GM12878 (cell line): ENCODE measurements around the gene MMP14. TPM values are rescaled to one million over a fixed set of nuclear protein-coding genes. Genes with fewer than 3 reads are reported as not detected.

Experiments
- ATAC-seq: fragments of 200-7000 bp; cut with Tn5 transposase; 3 replicates; pipeline ENCODE4 v1.9.1; 2020; ENCODE audit warnings: mild to moderate bottlenecking, moderate library complexity
- BruUV-seq: library from RNA; stranded (reverse); fragments of 400-500 nt; replicated peaks from 2 replicates; lab custom pipeline; 2021; lab: Mats Ljungman, UMichigan
- CTCF ChIA-PET: fragments of 300-600 bp; sonication (Branson Sonifier 250); formaldehyde crosslinking; extraction: SDS; loops from one replicate; lab custom pipeline; 2021; ENCODE audit warnings: inconsistent platforms; lab: Yijun Ruan, JAX
- POLR2A ChIA-PET: fragments of 350-600 bp; formaldehyde crosslinking; extraction: SDS; loops from one replicate; lab custom pipeline; 2021; ENCODE audit warnings: inconsistent platforms; lab: Charles Lee
- RAD21 ChIA-PET: fragments of 300-600 bp; sonication (Branson Sonifier 250); formaldehyde crosslinking; loops from one replicate; lab custom pipeline; 2023; ENCODE audit warnings: antibody characterized with exemption; ENCODE audit not compliant: unreplicated experiment; lab: Charles Lee
- SMC1A ChIA-PET: fragments of 300-600 bp; sonication (Branson Sonifier 250); formaldehyde crosslinking; loops from one replicate; lab custom pipeline; 2023; ENCODE audit not compliant: unreplicated experiment, uncharacterized antibody; lab: Charles Lee
- DNase-seq: peaks from one replicate; pipeline ENCODE4 v3.0.0-alpha.2; 2011; ENCODE audit warnings: low read depth, low spot score
- FAIRE-seq: peaks from 3 replicates; lab custom pipeline; 2011; peaks lifted over from hg19 to GRCh38; lab: Jason Lieb, UNC
- H2AFZ ChIP-seq: 2 replicates; pipeline ENCODE4 v1.6.0; 2011; ENCODE audit warnings: low read depth, low read length, control low read depth; ENCODE audit not compliant: control insufficient read depth
- H3K27ac ChIP-seq: 2 replicates; pipeline ENCODE4 v1.5.1; 2011; ENCODE audit warnings: control low read depth; ENCODE audit not compliant: control insufficient read depth, insufficient read depth
- H3K27me3 ChIP-seq, 2 experiments: replicated peaks in 1 of 2; 2 replicates each; pipeline versions ENCODE4 v1.6.0 to v1.6.1; 2011; ENCODE audit warnings: low read length in 1 of 2; ENCODE audit not compliant: control insufficient read depth in 2 of 2, insufficient read depth in 2 of 2
- H3K36me3 ChIP-seq, 2 experiments: 2 replicates each; pipeline ENCODE4 v1.5.1; 2011; ENCODE audit warnings: low read length in 1 of 2; ENCODE audit not compliant: control insufficient read depth in 2 of 2, insufficient read depth in 2 of 2
- H3K4me1 ChIP-seq: 2 replicates; pipeline ENCODE4 v1.6.1; 2011; ENCODE audit warnings: mild to moderate bottlenecking, low read length, moderate library complexity, mixed read lengths; ENCODE audit not compliant: control insufficient read depth, insufficient read depth
- H3K4me2 ChIP-seq: 2 replicates; pipeline ENCODE4 v1.6.0; 2011; ENCODE audit warnings: control low read depth; ENCODE audit not compliant: control insufficient read depth, insufficient read depth
- H3K4me3 ChIP-seq: fragments of 200-600 bp; sonication (generic); 2 replicates; pipeline ENCODE4 v1.5.1; 2016
- H3K79me2 ChIP-seq: 2 replicates; pipeline ENCODE4 v1.6.0; 2011; ENCODE audit warnings: low read length; ENCODE audit not compliant: control insufficient read depth, insufficient read depth
- H3K9ac ChIP-seq: 2 replicates; pipeline ENCODE4 v1.8.0; 2011; ENCODE audit warnings: low read length, control low read depth, mixed read lengths; ENCODE audit not compliant: control insufficient read depth, insufficient read depth
- H3K9me3 ChIP-seq: replicated peaks from 3 replicates; pipeline ENCODE4 v1.5.1; 2011; ENCODE audit warnings: mild to moderate bottlenecking, low read length; ENCODE audit not compliant: control insufficient read depth, insufficient read depth
- H4K20me1 ChIP-seq: 2 replicates; pipeline ENCODE4 v1.6.0; 2011; ENCODE audit not compliant: control insufficient read depth, insufficient read depth
- BACH1 ChIP-seq: fragments of 450-650 bp; IDR thresholded peaks from 2 replicates; pipeline ENCODE4 v1.6.1; 2017; ENCODE audit warnings: mild to moderate bottlenecking, borderline replicate concordance
- CHD1 ChIP-seq: IDR thresholded peaks from 2 replicates; pipeline ENCODE4 v1.6.1; 2012; ENCODE audit warnings: low read depth, low read length, improper control_type of control experiment
- CHD4 ChIP-seq: fragments of 200-600 bp; sonication (generic); IDR thresholded peaks from 2 replicates; pipeline ENCODE4 v1.6.1; 2016; ENCODE audit warnings: mild to moderate bottlenecking
- PAX5 ChIP-seq: IDR thresholded peaks from 2 replicates; pipeline ENCODE4 v1.6.1; 2011; ENCODE audit warnings: low read depth, low read length, borderline replicate concordance
- POU2F2 ChIP-seq: IDR thresholded peaks from 3 replicates; pipeline ENCODE4 v1.6.1; 2011; ENCODE audit warnings: low read depth, mild to moderate bottlenecking, low read length, borderline replicate concordance
- STAT1 ChIP-seq: fragments of 450-650 bp; conservative IDR thresholded peaks from 2 replicates; pipeline ENCODE4 v1.6.1; 2014; ENCODE audit warnings: antibody characterized with exemption, mild to moderate bottlenecking
- ZBED1 ChIP-seq: IDR thresholded peaks from 2 replicates; pipeline ENCODE4 v1.6.1; 2016; ENCODE audit warnings: borderline replicate concordance
- ZNF24 ChIP-seq: fragments of 450-650 bp; IDR thresholded peaks from 2 replicates; pipeline ENCODE4 v1.6.1; 2017; ENCODE audit warnings: antibody characterized with exemption, mild to moderate bottlenecking
- whole genome bisulfite sequencing: methylation state at CpG from one replicate; pipeline ENCODE4 v1.1.6; 2016; ENCODE audit warnings: low lambda C conversion rate; ENCODE audit not compliant: insufficient replicate concordance, insufficient coverage; ENCODE audit errors: missing lambda C conversion rate; 5-methylcytosine and 5-hydroxymethylcytosine counted together
- in situ Hi-C: fragments of 300-500 bp; cut with MboI; formaldehyde crosslinking; loops from 9 replicates; pipeline ENCODE4 v1.14.3; 2018; ENCODE audit warnings: mixed read lengths
- intact Hi-C: fragments of 100-400 bp; cut with micrococcal nuclease; formaldehyde crosslinking; loops from one replicate; pipeline ENCODE4 v1.14.2; 2022; ENCODE audit not compliant: unreplicated experiment
- polyA plus RNA-seq, 11 experiments: library from polyadenylated mRNA; depleted of rRNA in 4 of 11; unstranded in 6 of 11; stranded (reverse) in 5 of 11; fragments of >200 nt; fragmentation: Nextera tagmentation in 4 of 11; fragmentation: Illumina TruSeq in 1 of 11; extraction: Ambion mirVana in 4 of 11; extraction: Trizol in 1 of 11; gene quantifications; 1 replicate in 1 of 11; 2 replicates in 10 of 11; pipeline versions ENCODE4 v1.2.1 to v1.2.3, GENCODE V29; 2011 to 2016; ENCODE audit warnings: inconsistent platforms in 2 of 11, missing spikeins in 2 of 11, low read depth in 1 of 11
- total RNA-seq, 4 experiments: library from RNA; depleted of rRNA in 3 of 4; stranded (reverse); fragments of >200 nt in 3 of 4; fragmentation: Illumina TruSeq in 1 of 4; extraction: Trizol in 1 of 4; gene quantifications; 2 replicates each; pipeline versions ENCODE4 v1.2.1 to v1.2.3, GENCODE V29; 2013 to 2021
- TF ChIP-seq, protein P1 (sequence below): fragments of 450-650 bp; IDR thresholded peaks from 2 replicates; pipeline ENCODE4 v1.6.1; 2017; ENCODE audit warnings: mild to moderate bottlenecking

Gene MMP14
- total and polyA plus RNA-seq, 10 of the 15 experiments (the other 5 are each of a cell fraction or from before 2014, with no cell fraction given) = 0.31 to 1.9 (median 0.70) TPM; not detected in 2

- RAD21 ChIA-PET = interaction anchor here (2.3 kb wide), 1 partner anchor 296 kb away, joined by 8 read pairs; no protein-coding TSS in a partner anchor
- no peaks in the 10 kb centered on the region for H3K36me3 ChIP-seq
- POLR2A ChIA-PET = interaction anchor here (0.6 to 1.1 kb wide), 3 partner anchors 17 to 60 kb away, joined by 4 to 6 read pairs (median 4); no protein-coding TSS in a partner anchor
- CTCF ChIA-PET = interaction anchor here (0.8 to 6.5 kb wide), 4 partner anchors 8 to 216 kb away, joined by 3 to 40 read pairs (median 3); no protein-coding TSS in a partner anchor
- no peaks in the 10 kb centered on the region for H4K20me1 ChIP-seq
- ATAC-seq (no peak), FAIRE-seq (no peak)
- TF ChIP-seq CHD4 = no peak
- no peak for TF ChIP-seq STAT1
- TF ChIP-seq PAX5 = no peak
- TF ChIP-seq, protein P1, sequence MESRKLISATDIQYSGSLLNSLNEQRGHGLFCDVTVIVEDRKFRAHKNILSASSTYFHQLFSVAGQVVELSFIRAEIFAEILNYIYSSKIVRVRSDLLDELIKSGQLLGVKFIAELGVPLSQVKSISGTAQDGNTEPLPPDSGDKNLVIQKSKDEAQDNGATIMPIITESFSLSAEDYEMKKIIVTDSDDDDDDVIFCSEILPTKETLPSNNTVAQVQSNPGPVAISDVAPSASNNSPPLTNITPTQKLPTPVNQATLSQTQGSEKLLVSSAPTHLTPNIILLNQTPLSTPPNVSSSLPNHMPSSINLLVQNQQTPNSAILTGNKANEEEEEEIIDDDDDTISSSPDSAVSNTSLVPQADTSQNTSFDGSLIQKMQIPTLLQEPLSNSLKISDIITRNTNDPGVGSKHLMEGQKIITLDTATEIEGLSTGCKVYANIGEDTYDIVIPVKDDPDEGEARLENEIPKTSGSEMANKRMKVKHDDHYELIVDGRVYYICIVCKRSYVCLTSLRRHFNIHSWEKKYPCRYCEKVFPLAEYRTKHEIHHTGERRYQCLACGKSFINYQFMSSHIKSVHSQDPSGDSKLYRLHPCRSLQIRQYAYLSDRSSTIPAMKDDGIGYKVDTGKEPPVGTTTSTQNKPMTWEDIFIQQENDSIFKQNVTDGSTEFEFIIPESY = no peak
- TF ChIP-seq ZBED1 = no peak
- no peak for TF ChIP-seq CHD1
- no peak for TF ChIP-seq POU2F2
- TF ChIP-seq BACH1 = no peak
- no peak for TF ChIP-seq ZNF24
- TF ChIP-seq, all 136 proteins: peak for 0
- Histone ChIP-seq H3K27me3 (no peaks in the 10 kb centered on the region), H3K4me3 (no peak overlapping the region), H3K79me2 (peaks cover under 1% of the 10 kb centered on the region; the same call in 1 of the 2 replicates), H3K4me1 (peaks cover 6% of the 10 kb centered on the region; the same call in 1 of the 2 replicates), H3K27ac (no peak overlapping the region), H3K9me3 (no peaks in the 10 kb centered on the region), H2AFZ (no peak overlapping the region), H3K9ac (no peak overlapping the region), H3K4me2 (no peak overlapping the region)
- intact Hi-C loops (no loop called here), in situ Hi-C loops (no loop called here)
- WGBS = 87% methylated on average over 5 of the region's 5 CpGs
- SMC1A ChIA-PET = interaction anchor here (0.9 to 1.6 kb wide), 2 partner anchors 24 to 43 kb away, joined by 3 read pairs; no protein-coding TSS in a partner anchor
- no peak for DNase-seq
- BruUV-seq = no TSS peak
These were observed 30.5 kb downstream of the MMP14 start for GRCh38 chr14:22866874-22867273.
